GM12878 (cell line): ENCODE results near the gene EEF1AKMT2. TPM values are rescaled to one million over a fixed set of nuclear protein-coding genes. Genes with fewer than 3 reads are reported as not detected.

Source experiments
- BACH1 ChIP-seq: fragments of 450-650 bp; IDR thresholded peaks from 2 replicates; pipeline ENCODE4 v1.6.1; 2017; ENCODE audit warnings: mild to moderate bottlenecking, borderline replicate concordance
- BHLHE40 ChIP-seq, 2 experiments: fragments of 450-650 bp in 1 of 2; IDR thresholded peaks; 2 replicates each; pipeline ENCODE4 v1.6.1; 2011 to 2017; ENCODE audit warnings: low read depth in 2 of 2, borderline replicate concordance in 1 of 2, improper control_type of control experiment in 1 of 2, low read length in 1 of 2, mild to moderate bottlenecking in 1 of 2
- BRCA1 ChIP-seq: IDR thresholded peaks from 2 replicates; pipeline ENCODE4 v1.6.1; 2011; ENCODE audit warnings: low read depth, low read length, improper control_type of control experiment
- CHD2 ChIP-seq: IDR thresholded peaks from 2 replicates; pipeline ENCODE4 v1.6.1; 2011; ENCODE audit warnings: low read depth, low read length, improper control_type of control experiment, borderline replicate concordance
- DPF2 ChIP-seq: fragments of 450-650 bp; IDR thresholded peaks from 2 replicates; pipeline ENCODE4 v1.6.1; 2017; ENCODE audit warnings: mild to moderate bottlenecking
- EP300 ChIP-seq, 2 experiments: fragments of 150-350 bp in 1 of 2; IDR thresholded peaks; 2 replicates each; pipeline ENCODE4 v1.6.1; 2011 to 2012; ENCODE audit warnings: low read depth in 2 of 2, low read length in 2 of 2, borderline replicate concordance in 1 of 2, improper control_type of control experiment in 1 of 2, inconsistent platforms in 1 of 2; ENCODE audit not compliant: control insufficient read depth in 1 of 2
- GABPA ChIP-seq: IDR thresholded peaks from 2 replicates; pipeline ENCODE4 v1.6.1; 2014; ENCODE audit warnings: antibody characterized with exemption, low read depth, mild to moderate bottlenecking, inconsistent platforms
- HCFC1 ChIP-seq: fragments of 150-350 bp; IDR thresholded peaks from 2 replicates; pipeline ENCODE4 v1.6.1; 2014; ENCODE audit warnings: low read length
- IKZF2 ChIP-seq, 2 experiments: fragments of 450-650 bp; IDR thresholded peaks; 2 replicates each; pipeline ENCODE4 v1.6.1; 2017; ENCODE audit warnings: mild to moderate bottlenecking in 2 of 2, moderate library complexity in 2 of 2
- IRF3 ChIP-seq: fragments of 450-650 bp; IDR thresholded peaks from 2 replicates; pipeline ENCODE4 v1.6.1; 2014; ENCODE audit warnings: mild to moderate bottlenecking
- JUNB ChIP-seq: IDR thresholded peaks from 2 replicates; pipeline ENCODE4 v1.6.1; 2016; ENCODE audit warnings: antibody characterized with exemption, mild to moderate bottlenecking
- LARP7 ChIP-seq: fragments of 450-650 bp; IDR thresholded peaks from 2 replicates; pipeline ENCODE4 v1.6.1; 2017; ENCODE audit warnings: mild to moderate bottlenecking
- NFYB ChIP-seq: IDR thresholded peaks from 2 replicates; pipeline ENCODE4 v1.6.1; 2011; ENCODE audit warnings: low read depth, mild to moderate bottlenecking, low read length, improper control_type of control experiment, moderate library complexity; ENCODE audit not compliant: insufficient read depth
- NR2F1 ChIP-seq: fragments of 450-650 bp; conservative IDR thresholded peaks from 2 replicates; pipeline ENCODE4 v1.6.1; 2017; ENCODE audit warnings: mild to moderate bottlenecking
- PBX3 ChIP-seq: IDR thresholded peaks from 2 replicates; pipeline ENCODE4 v1.6.1; 2011; ENCODE audit warnings: mild to moderate bottlenecking, low read depth, low read length, moderate library complexity; ENCODE audit not compliant: insufficient replicate concordance
- RELA ChIP-seq: fragments of 450-650 bp; IDR thresholded peaks from 2 replicates; pipeline ENCODE4 v1.8.0; 2014; ENCODE audit warnings: borderline replicate concordance; ENCODE audit not compliant: partially characterized antibody
- SP1 ChIP-seq: IDR thresholded peaks from one replicate; pipeline ENCODE4 v1.6.1; 2011; ENCODE audit warnings: low read depth, low read length
- SRF ChIP-seq, 2 experiments: IDR thresholded peaks; 2 replicates each; pipeline ENCODE4 v1.6.1; 2011; ENCODE audit warnings: low read depth in 2 of 2, low read length in 2 of 2, mild to moderate bottlenecking in 1 of 2, moderate library complexity in 1 of 2
- TCF12 ChIP-seq: IDR thresholded peaks from 2 replicates; pipeline ENCODE4 v1.6.1; 2011; ENCODE audit warnings: low read depth, mild to moderate bottlenecking, low read length
- ZSCAN29 ChIP-seq: fragments of 450-650 bp; IDR thresholded peaks from 2 replicates; pipeline ENCODE4 v1.6.1; 2017; ENCODE audit warnings: mild to moderate bottlenecking, moderate library complexity
- polyA plus RNA-seq, 11 experiments: library from polyadenylated mRNA; depleted of rRNA in 4 of 11; unstranded in 6 of 11; stranded (reverse) in 5 of 11; fragments of >200 nt; fragmentation: Nextera tagmentation in 4 of 11; fragmentation: Illumina TruSeq in 1 of 11; extraction: Ambion mirVana in 4 of 11; extraction: Trizol in 1 of 11; gene quantifications; 1 replicate in 1 of 11; 2 replicates in 10 of 11; pipeline versions ENCODE4 v1.2.1 to v1.2.3, GENCODE V29; 2011 to 2016; ENCODE audit warnings: inconsistent platforms in 2 of 11, missing spikeins in 2 of 11, low read depth in 1 of 11
- total RNA-seq, 4 experiments: library from RNA; depleted of rRNA in 3 of 4; stranded (reverse); fragments of >200 nt in 3 of 4; fragmentation: Illumina TruSeq in 1 of 4; extraction: Trizol in 1 of 4; gene quantifications; 2 replicates each; pipeline versions ENCODE4 v1.2.1 to v1.2.3, GENCODE V29; 2013 to 2021
- TF ChIP-seq, protein P1 (sequence below): fragments of 450-650 bp; IDR thresholded peaks from 2 replicates; pipeline ENCODE4 v1.6.1; 2016; ENCODE audit warnings: mild to moderate bottlenecking
- TF ChIP-seq, protein P2 (sequence below): fragments of 450-650 bp; IDR thresholded peaks from 2 replicates; pipeline ENCODE4 v1.6.1; 2017; ENCODE audit warnings: mild to moderate bottlenecking, moderate library complexity

The EEF1AKMT2 gene
- total and polyA plus RNA-seq, 10 of the 15 experiments (the other 5 are each of a cell fraction or from before 2014, with no cell fraction given): 9.1 to 29.3 (median 23.6) TPM

DNA sequence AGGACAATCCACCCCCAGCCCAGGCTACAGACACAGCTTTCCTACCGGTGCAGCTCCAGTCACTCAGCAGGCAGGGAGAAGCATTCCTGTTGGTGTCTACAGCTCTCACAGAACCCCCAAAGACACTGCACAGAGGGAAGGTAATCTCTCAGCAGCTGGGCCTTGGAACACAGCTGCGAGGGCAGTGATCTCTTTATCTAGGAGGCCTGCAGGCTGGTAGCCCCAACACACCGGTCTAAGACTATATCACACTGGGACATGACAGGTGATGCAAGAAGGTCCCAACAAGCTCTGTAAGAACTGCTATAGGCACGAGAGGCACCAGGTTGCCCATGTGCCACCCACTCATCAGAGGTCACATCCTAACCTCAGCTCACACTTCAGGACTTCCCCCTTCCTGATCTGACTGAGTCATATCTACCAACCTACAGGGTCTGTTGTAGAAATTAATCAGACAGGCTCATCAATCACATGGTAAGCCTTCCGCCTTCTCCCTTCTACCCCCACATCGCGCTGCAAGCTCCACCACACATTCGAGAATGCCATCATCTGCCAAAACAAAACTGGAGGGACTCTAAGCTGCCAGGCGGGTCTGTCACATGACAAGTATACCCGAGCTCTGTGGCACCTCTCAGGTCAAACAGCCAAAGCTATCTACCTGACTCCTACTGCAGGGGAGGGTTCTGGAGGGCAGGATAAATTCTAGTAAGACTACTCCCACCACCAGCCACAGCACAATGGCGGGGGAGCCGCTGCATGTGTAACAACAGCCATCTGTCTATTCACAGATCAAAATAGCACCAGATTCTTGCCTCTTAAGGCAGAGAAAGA is 73.6 kb downstream of the EEF1AKMT2 start (continued):
- TF ChIP-seq IRF3 (no peak), RELA (peak; percentile 90), CHD2 (peak; percentile 62; the same call in 1 of the 2 replicates), JUNB (peak; percentile 93), NFYB (no peak), DPF2 (peak; percentile 97), PBX3 (peak; percentile 89), GABPA (0 out of 2 replicates have a peak, but pooled peaks have one; percentile 10), SRF (IDR thresholded peaks at IDR 0.05; ENCODE audit: low read depth in 2 of 2, low read length in 2 of 2) (no peak), HCFC1 (no peak), SP1 (no peak), ZSCAN29 (0 out of 2 replicates have a peak, but pooled peaks have one; percentile 24), IKZF2 (IDR thresholded peaks at IDR 0.05) (peak; percentile 90 to 93), BRCA1 (no peak), TCF12 (peak; percentile 31; the same call in 1 of the 2 replicates), EP300 (IDR thresholded peaks at IDR 0.05; ENCODE audit: borderline replicate concordance in 1 of 2, control insufficient read depth in 1 of 2, low read depth in 2 of 2, low read length in 2 of 2) (peak; percentile 62 to 84; a peak in 3 of 4 replicates), LARP7 (peak; percentile 68; the same call in 1 of the 2 replicates), NR2F1 (peak; percentile 99), BACH1 (peak; percentile 81; the same call in 1 of the 2 replicates), BHLHE40 (IDR thresholded peaks at IDR 0.05; ENCODE audit: borderline replicate concordance in 1 of 2, low read depth in 2 of 2, low read length in 1 of 2) (peak; percentile 99)
- TF ChIP-seq, protein P1, sequence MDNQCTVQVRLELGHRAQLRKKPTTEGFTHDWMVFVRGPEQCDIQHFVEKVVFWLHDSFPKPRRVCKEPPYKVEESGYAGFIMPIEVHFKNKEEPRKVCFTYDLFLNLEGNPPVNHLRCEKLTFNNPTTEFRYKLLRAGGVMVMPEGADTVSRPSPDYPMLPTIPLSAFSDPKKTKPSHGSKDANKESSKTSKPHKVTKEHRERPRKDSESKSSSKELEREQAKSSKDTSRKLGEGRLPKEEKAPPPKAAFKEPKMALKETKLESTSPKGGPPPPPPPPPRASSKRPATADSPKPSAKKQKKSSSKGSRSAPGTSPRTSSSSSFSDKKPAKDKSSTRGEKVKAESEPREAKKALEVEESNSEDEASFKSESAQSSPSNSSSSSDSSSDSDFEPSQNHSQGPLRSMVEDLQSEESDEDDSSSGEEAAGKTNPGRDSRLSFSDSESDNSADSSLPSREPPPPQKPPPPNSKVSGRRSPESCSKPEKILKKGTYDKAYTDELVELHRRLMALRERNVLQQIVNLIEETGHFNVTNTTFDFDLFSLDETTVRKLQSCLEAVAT: peak; percentile 72
- TF ChIP-seq, protein P2, sequence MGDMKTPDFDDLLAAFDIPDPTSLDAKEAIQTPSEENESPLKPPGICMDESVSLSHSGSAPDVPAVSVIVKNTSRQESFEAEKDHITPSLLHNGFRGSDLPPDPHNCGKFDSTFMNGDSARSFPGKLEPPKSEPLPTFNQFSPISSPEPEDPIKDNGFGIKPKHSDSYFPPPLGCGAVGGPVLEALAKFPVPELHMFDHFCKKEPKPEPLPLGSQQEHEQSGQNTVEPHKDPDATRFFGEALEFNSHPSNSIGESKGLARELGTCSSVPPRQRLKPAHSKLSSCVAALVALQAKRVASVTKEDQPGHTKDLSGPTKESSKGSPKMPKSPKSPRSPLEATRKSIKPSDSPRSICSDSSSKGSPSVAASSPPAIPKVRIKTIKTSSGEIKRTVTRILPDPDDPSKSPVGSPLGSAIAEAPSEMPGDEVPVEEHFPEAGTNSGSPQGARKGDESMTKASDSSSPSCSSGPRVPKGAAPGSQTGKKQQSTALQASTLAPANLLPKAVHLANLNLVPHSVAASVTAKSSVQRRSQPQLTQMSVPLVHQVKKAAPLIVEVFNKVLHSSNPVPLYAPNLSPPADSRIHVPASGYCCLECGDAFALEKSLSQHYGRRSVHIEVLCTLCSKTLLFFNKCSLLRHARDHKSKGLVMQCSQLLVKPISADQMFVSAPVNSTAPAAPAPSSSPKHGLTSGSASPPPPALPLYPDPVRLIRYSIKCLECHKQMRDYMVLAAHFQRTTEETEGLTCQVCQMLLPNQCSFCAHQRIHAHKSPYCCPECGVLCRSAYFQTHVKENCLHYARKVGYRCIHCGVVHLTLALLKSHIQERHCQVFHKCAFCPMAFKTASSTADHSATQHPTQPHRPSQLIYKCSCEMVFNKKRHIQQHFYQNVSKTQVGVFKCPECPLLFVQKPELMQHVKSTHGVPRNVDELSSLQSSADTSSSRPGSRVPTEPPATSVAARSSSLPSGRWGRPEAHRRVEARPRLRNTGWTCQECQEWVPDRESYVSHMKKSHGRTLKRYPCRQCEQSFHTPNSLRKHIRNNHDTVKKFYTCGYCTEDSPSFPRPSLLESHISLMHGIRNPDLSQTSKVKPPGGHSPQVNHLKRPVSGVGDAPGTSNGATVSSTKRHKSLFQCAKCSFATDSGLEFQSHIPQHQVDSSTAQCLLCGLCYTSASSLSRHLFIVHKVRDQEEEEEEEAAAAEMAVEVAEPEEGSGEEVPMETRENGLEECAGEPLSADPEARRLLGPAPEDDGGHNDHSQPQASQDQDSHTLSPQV: 0 out of 2 replicates have a peak, but pooled peaks have one; percentile 33
